Activated CD8-positive, alpha-beta memory T cell treated with anti-CD3 and anti-CD28 coated beads, Interleukin-2, amount 50 U/mL, for 48 hours (primary cell): Measurements from ENCODE around the gene UNK.

ENCODE experiments used
- DNase-seq: peaks from one replicate; pipeline ENCODE4 v3.0.0-alpha.2; 2020

Gene UNK

GRCh38 chr17:75784473-75785015 is at the start of gene UNK:
Gene UNK, plus strand, starts transcription at chr17:75784806. Its CDS starts 75 bp downstream, at chr17:75784881.
- peak; percentile 95 for DNase-seq

- no peak for DNase-seq
Measured at GRCh38 chr17:75736173-75736835, 48.3 kb upstream of the UNK start.

GRCh38 chr17:75737133-75737962 is 47.3 kb upstream of the UNK start:
- DNase-seq: no peak

- no peak for DNase-seq
Measured at GRCh38 chr17:75738218-75738802, 46.3 kb upstream of the UNK start.

- no peak for DNase-seq
Measured at GRCh38 chr17:75739174-75739573, 45.4 kb upstream of the UNK start.

- no peak for DNase-seq
Measured at GRCh38 chr17:75739801-75740200, 44.8 kb upstream of the UNK start.

GRCh38 chr17:75740215-75740614 is 44.4 kb upstream of the UNK start:
- DNase-seq: no peak

- DNase-seq: no peak
Measured at GRCh38 chr17:75740631-75741077, 44.0 kb upstream of the UNK start.

GRCh38 chr17:75742337-75742736 is 42.3 kb upstream of the UNK start:
- no peak for DNase-seq

GRCh38 chr17:75743625-75744206 is 40.9 kb upstream of the UNK start:
- no peak for DNase-seq

GRCh38 chr17:75748706-75749105 is 35.9 kb upstream of the UNK start:
- no peak for DNase-seq

- peak; percentile 99 for DNase-seq
Measured at GRCh38 chr17:75749545-75750389, 34.8 kb upstream of the UNK start.

- DNase-seq: no peak
Measured at GRCh38 chr17:75750661-75751423, 33.8 kb upstream of the UNK start.

GRCh38 chr17:75751676-75752404 is 32.8 kb upstream of the UNK start:
- DNase-seq: no peak

GRCh38 chr17:75752405-75752709 is 32.2 kb upstream of the UNK start:
- no peak for DNase-seq

- no peak for DNase-seq
Measured at GRCh38 chr17:75752802-75753513, 31.6 kb upstream of the UNK start.

GRCh38 chr17:75753514-75754377 is 30.9 kb upstream of the UNK start:
- peak; percentile 87 for DNase-seq

GRCh38 chr17:75754378-75755204 is 30.0 kb upstream of the UNK start:
- no peak for DNase-seq
